ENCODE results near the gene IL22RA1.

Gene IL22RA1

GRCh38 chr1:24095140-24095859 is 47.6 kb downstream of the IL22RA1 start:
- DNase-seq, result no peak

GRCh38 chr1:24094554-24094953 is 48.4 kb downstream of the IL22RA1 start:
- peak; percentile 3 for DNase-seq

GRCh38 chr1:24093732-24094131 is 49.2 kb downstream of the IL22RA1 start:
- DNase-seq, result no peak

GRCh38 chr1:24092979-24093378 is 50.0 kb downstream of the IL22RA1 start:
- DNase-seq, result no peak

GRCh38 chr1:24091971-24092482 is 50.9 kb downstream of the IL22RA1 start:
- no peak for DNase-seq

GRCh38 chr1:24090736-24091135 is 52.2 kb downstream of the IL22RA1 start:
- DNase-seq, result no peak

GRCh38 chr1:24089743-24090555 is 53.0 kb downstream of the IL22RA1 start:
- no peak for DNase-seq

GRCh38 chr1:24089027-24089742 is 53.8 kb downstream of the IL22RA1 start:
- DNase-seq, result no peak

- DNase-seq, result no peak
Measured at GRCh38 chr1:24086466-24086865, 56.5 kb downstream of the IL22RA1 start.

- no peak for DNase-seq
Measured at GRCh38 chr1:24085546-24085945, 57.4 kb downstream of the IL22RA1 start.

GRCh38 chr1:24085007-24085406 is 57.9 kb downstream of the IL22RA1 start:
- no peak for DNase-seq

GRCh38 chr1:24084050-24084449 is 58.9 kb downstream of the IL22RA1 start:
- no peak for DNase-seq

GRCh38 chr1:24082372-24082771 is 60.6 kb downstream of the IL22RA1 start:
- DNase-seq, result no peak

- DNase-seq, result no peak
Measured at GRCh38 chr1:24081190-24081589, 61.8 kb downstream of the IL22RA1 start.

- DNase-seq, result no peak
Measured at GRCh38 chr1:24080131-24080530, 62.8 kb downstream of the IL22RA1 start.

GRCh38 chr1:24077278-24077978 is 65.5 kb downstream of the IL22RA1 start:
- no peak for DNase-seq

- no peak for DNase-seq
Measured at GRCh38 chr1:24075946-24076345, 67.0 kb downstream of the IL22RA1 start.

- DNase-seq, result no peak
Measured at GRCh38 chr1:24075590-24075854, 67.4 kb downstream of the IL22RA1 start.

- no peak for DNase-seq
Measured at GRCh38 chr1:24074817-24075589, 67.9 kb downstream of the IL22RA1 start.

- no peak for DNase-seq
Measured at GRCh38 chr1:24074196-24074595, 68.7 kb downstream of the IL22RA1 start.

GRCh38 chr1:24071941-24072340 is 71.0 kb downstream of the IL22RA1 start:
- DNase-seq, result no peak

GRCh38 chr1:24070821-24071393 is 72.0 kb downstream of the IL22RA1 start:
- DNase-seq, result peak; percentile 64

Data from NCI-H146 (cell line).